ENCODE results near the gene TMEM14B.

The TMEM14B gene

DNA sequence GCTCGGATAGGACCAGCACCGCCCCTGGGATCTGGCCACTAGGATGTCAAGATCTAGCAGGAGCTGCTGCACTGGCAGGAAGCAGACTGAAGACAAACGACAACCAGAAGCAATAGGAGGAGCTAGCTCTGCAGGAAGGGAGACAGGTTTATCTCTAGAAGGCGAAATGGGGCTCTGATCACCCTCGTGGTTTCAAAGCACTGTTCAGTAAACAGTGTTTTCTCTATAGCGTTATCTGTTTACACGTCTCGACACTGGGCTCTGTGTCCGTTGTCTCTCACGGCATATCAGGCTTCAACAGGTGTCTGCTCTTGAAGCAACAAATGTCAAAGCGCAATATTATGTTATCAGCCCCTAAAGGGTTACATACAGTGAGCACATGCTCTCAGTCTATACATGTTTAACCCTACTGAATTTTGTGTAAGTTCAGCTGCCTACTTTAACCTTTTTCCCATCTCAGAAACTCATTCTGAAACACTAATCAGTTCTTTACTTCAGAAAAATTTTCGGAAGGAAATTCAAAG lies 23.8 kb downstream of the TMEM14B start:
- TF ChIP-seq, protein P1, sequence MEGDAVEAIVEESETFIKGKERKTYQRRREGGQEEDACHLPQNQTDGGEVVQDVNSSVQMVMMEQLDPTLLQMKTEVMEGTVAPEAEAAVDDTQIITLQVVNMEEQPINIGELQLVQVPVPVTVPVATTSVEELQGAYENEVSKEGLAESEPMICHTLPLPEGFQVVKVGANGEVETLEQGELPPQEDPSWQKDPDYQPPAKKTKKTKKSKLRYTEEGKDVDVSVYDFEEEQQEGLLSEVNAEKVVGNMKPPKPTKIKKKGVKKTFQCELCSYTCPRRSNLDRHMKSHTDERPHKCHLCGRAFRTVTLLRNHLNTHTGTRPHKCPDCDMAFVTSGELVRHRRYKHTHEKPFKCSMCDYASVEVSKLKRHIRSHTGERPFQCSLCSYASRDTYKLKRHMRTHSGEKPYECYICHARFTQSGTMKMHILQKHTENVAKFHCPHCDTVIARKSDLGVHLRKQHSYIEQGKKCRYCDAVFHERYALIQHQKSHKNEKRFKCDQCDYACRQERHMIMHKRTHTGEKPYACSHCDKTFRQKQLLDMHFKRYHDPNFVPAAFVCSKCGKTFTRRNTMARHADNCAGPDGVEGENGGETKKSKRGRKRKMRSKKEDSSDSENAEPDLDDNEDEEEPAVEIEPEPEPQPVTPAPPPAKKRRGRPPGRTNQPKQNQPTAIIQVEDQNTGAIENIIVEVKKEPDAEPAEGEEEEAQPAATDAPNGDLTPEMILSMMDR (IDR thresholded peaks at IDR 0.05; ENCODE audit: extremely low read depth, missing control alignments), result no peak
- DNase-seq (ENCODE audit: low spot score), result no peak

DNA sequence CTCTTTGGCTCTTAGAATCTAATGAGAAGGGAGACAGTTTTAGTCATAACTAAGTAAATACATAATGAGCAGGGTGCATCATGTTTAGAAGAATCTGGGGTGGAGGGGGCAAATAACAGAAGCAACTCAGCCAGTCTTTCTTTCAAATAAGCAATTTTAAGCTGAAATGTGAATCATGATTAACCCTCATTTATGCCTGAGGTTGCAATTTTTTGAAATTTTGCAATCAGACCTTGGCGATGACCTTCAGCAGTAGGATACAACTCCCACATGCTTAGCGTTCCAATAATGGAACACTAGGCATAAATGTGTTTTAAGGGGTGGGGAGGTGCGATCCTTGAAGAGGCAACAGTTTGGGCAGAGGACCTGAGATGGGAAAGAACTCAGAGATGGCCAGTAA lies 30.6 kb downstream of the TMEM14B start:
- TF ChIP-seq, protein P1 (IDR thresholded peaks at IDR 0.05; ENCODE audit: extremely low read depth, missing control alignments), result no peak
- DNase-seq (ENCODE audit: low spot score), result no peak

GRCh38 chr6:10779076-10779475 lies 31.5 kb downstream of the TMEM14B start:
- TF ChIP-seq, protein P1 (IDR thresholded peaks at IDR 0.05; ENCODE audit: extremely low read depth, missing control alignments), result no peak
- no peak for DNase-seq (ENCODE audit: low spot score)

- DNase-seq (ENCODE audit: low spot score), result no peak
- TF ChIP-seq, protein P1 (IDR thresholded peaks at IDR 0.05; ENCODE audit: extremely low read depth, missing control alignments), result no peak
These were observed 44.1 kb downstream of the TMEM14B start for GRCh38 chr6:10791673-10792072.

DNA sequence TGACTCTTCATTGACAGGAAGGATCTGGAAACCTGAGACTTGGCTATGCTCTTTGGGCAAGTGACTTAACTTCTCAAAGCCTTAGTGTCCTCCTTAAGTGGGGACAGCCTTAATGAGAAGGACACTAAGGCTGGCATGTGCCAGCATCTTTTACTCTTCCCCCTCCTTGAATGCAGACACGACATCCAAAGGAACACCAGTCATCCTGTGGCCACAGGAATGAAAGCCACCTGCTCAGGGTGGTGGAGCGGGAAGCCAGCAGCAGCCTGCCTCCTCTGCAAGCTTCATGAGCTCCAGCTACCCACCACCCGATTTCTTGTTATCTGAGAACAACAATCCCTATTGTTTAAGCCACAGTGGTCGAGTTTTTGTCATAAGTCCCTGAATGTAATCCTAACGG lies 44.5 kb downstream of the TMEM14B start:
- DNase-seq (ENCODE audit: low spot score), result no peak
- TF ChIP-seq, protein P1 (IDR thresholded peaks at IDR 0.05; ENCODE audit: extremely low read depth, missing control alignments), result no peak

DNA sequence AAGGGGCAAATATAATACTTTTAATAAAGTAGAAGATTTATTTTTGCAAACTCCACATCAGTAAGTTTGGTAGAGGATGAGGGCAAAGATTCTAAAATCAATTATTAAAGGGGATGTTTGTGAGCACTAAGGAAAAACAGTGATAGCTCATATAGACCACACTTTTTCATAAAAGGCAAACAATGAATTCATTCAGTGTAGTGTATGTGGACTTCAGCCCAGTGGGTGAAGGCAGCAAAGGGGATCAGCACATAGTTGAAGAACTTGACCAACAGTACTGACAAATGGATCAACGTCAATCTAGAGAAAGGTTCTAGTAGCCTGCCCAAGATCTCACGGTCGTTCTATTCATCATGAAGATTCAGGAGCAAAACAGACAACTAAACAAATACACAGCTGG lies 45.4 kb downstream of the TMEM14B start:
- no peak for DNase-seq (ENCODE audit: low spot score)
- TF ChIP-seq, protein P1 (IDR thresholded peaks at IDR 0.05; ENCODE audit: extremely low read depth, missing control alignments), result no peak

DNA sequence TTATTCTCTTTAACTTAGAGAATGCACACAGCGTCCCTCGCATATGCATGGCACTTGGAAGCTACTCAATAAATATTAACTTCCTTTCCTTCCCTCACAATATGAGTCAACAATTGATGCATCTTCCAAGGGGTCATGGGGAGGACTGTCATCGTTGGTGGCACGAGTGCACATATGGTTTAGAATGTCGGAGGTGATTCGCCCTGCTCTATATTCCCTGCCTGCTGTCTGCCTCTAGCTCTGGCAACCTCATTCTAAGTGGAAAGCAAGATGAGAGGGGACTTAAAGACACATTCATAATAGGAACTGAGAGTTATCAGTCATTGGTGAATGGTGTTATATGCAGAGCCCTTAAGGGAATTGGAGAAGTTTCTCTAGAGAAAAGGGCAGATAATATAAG lies 46.1 kb downstream of the TMEM14B start:
- DNase-seq (ENCODE audit: low spot score), result no peak
- TF ChIP-seq, protein P1 (IDR thresholded peaks at IDR 0.05; ENCODE audit: extremely low read depth, missing control alignments), result no peak
